IMR-90 (cell line): ENCODE data around the gene OSBPL9. TPM values are rescaled to one million over a fixed set of nuclear protein-coding genes. Genes with fewer than 3 reads are reported as not detected.

Experiments used
- ATAC-seq: fragments of 200-7000 bp; cut with Tn5 transposase; 2 replicates; pipeline ENCODE4 v1.9.1; 2020; ENCODE audit warnings: low read depth, mild to moderate bottlenecking, moderate library complexity
- BruUV-seq: library from RNA; stranded (reverse); fragments of 400-500 nt; replicated peaks from 2 replicates; lab custom pipeline; 2021; lab: Mats Ljungman, UMichigan
- CTCF ChIA-PET: fragments of 300-600 bp; formaldehyde crosslinking; extraction: SDS; loops from one replicate; lab custom pipeline; 2021; ENCODE audit warnings: antibody characterized with exemption; lab: Yijun Ruan, JAX
- POLR2A ChIA-PET: fragments of 300-600 bp; sonication (Branson Sonifier 250); formaldehyde crosslinking; loops from one replicate; lab custom pipeline; 2022; ENCODE audit warnings: antibody characterized with exemption; ENCODE audit not compliant: unreplicated experiment; lab: Charles Lee
- DNase-seq: peaks from one replicate; pipeline ENCODE4 v3.0.0; 2013
- H2AFZ ChIP-seq: replicated peaks from 2 replicates; pipeline ENCODE3; 2013; ENCODE audit warnings: low read length, mild to moderate bottlenecking; ENCODE audit not compliant: poor library complexity
- H2AK5ac ChIP-seq: 2 replicates; pipeline ENCODE4 v1.6.1; 2013; ENCODE audit warnings: low read depth, low read length, inconsistent platforms
- H2AK9ac ChIP-seq: replicated peaks from 2 replicates; pipeline ENCODE3; 2013; ENCODE audit warnings: mild to moderate bottlenecking, low read depth, low read length, moderate library complexity; ENCODE audit not compliant: poor library complexity
- H2BK120ac ChIP-seq: 2 replicates; pipeline ENCODE4 v1.6.1; 2013; ENCODE audit warnings: low read depth, low read length, inconsistent platforms
- H2BK15ac ChIP-seq: 3 replicates; pipeline ENCODE4 v1.6.1; 2013; ENCODE audit warnings: low read depth, low read length, inconsistent platforms
- H2BK20ac ChIP-seq: 2 replicates; pipeline ENCODE4 v1.6.1; 2013; ENCODE audit warnings: low read depth, mild to moderate bottlenecking, inconsistent platforms, low read length, moderate library complexity
- H2BK5ac ChIP-seq: 2 replicates; pipeline ENCODE4 v1.6.1; 2013; ENCODE audit warnings: mild to moderate bottlenecking, low read depth, low read length, inconsistent platforms; ENCODE audit not compliant: poor library complexity, severe bottlenecking
- H3K14ac ChIP-seq: replicated peaks from 2 replicates; pipeline ENCODE4 v1.6.1; 2013; ENCODE audit warnings: low read depth, low read length, inconsistent platforms
- H3K18ac ChIP-seq: 2 replicates; pipeline ENCODE4 v1.6.1; 2013; ENCODE audit warnings: low read depth, low read length, control low read depth
- H3K23ac ChIP-seq: 2 replicates; pipeline ENCODE4 v1.6.1; 2013; ENCODE audit warnings: low read depth, low read length, inconsistent platforms
- H3K27ac ChIP-seq: 2 replicates; pipeline ENCODE4 v1.5.1; 2013; ENCODE audit warnings: mild to moderate bottlenecking, control low read depth, low read length; ENCODE audit not compliant: insufficient read depth
- H3K27me3 ChIP-seq: 2 replicates; pipeline ENCODE4 v1.6.1; 2013; ENCODE audit warnings: low read length; ENCODE audit not compliant: control insufficient read depth, insufficient read depth
- H3K36me3 ChIP-seq: 2 replicates; pipeline ENCODE4 v1.6.1; 2013; ENCODE audit warnings: low read length, mixed read lengths; ENCODE audit not compliant: control insufficient read depth, insufficient read depth
- H3K4ac ChIP-seq: 2 replicates; pipeline ENCODE4 v1.6.1; 2013; ENCODE audit warnings: low read depth, low read length, inconsistent platforms
- H3K4me1 ChIP-seq: 2 replicates; pipeline ENCODE4 v1.6.1; 2013; ENCODE audit warnings: low read length, mixed read lengths; ENCODE audit not compliant: control insufficient read depth, insufficient read depth
- H3K4me2 ChIP-seq: 2 replicates; pipeline ENCODE4 v1.6.1; 2013; ENCODE audit warnings: low read depth, mild to moderate bottlenecking, control low read depth, low read length, moderate library complexity
- H3K4me3 ChIP-seq: 2 replicates; pipeline ENCODE4 v1.5.1; 2013; ENCODE audit warnings: low read depth, mild to moderate bottlenecking, control low read depth, low read length, moderate library complexity; ENCODE audit not compliant: insufficient read depth
- H3K56ac ChIP-seq: 2 replicates; pipeline ENCODE4 v1.6.1; 2013; ENCODE audit warnings: low read length, inconsistent platforms; ENCODE audit not compliant: insufficient read depth; ENCODE audit errors: extremely low read depth
- H3K79me1 ChIP-seq, 2 experiments: 2 replicates each; pipeline ENCODE4 v1.6.1; 2013; ENCODE audit warnings: low read length in 2 of 2, inconsistent platforms in 1 of 2, low read depth in 1 of 2
- H3K9ac ChIP-seq: 2 replicates; pipeline ENCODE4 v1.6.1; 2013; ENCODE audit warnings: low read depth, low read length, control low read depth
- H3K9me1 ChIP-seq: 2 replicates; pipeline ENCODE4 v1.6.1; 2013; ENCODE audit warnings: low read length, inconsistent platforms; ENCODE audit not compliant: insufficient read depth
- H3K9me3 ChIP-seq: 2 replicates; pipeline ENCODE4 v1.6.1; 2013; ENCODE audit warnings: low read length; ENCODE audit not compliant: control insufficient read depth, insufficient read depth
- H4K20me1 ChIP-seq: 2 replicates; pipeline ENCODE4 v1.6.1; 2013; ENCODE audit warnings: low read length, inconsistent platforms; ENCODE audit not compliant: insufficient read depth
- H4K5ac ChIP-seq: 2 replicates; pipeline ENCODE4 v1.6.1; 2013; ENCODE audit warnings: mild to moderate bottlenecking, low read depth, low read length, control low read depth
- H4K8ac ChIP-seq, 2 experiments: 2 replicates each; pipeline ENCODE4 v1.6.1; 2013; ENCODE audit warnings: low read depth in 2 of 2, low read length in 2 of 2, control low read depth in 1 of 2, inconsistent platforms in 1 of 2
- H4K91ac ChIP-seq: 2 replicates; pipeline ENCODE4 v1.6.1; 2013; ENCODE audit warnings: low read depth, low read length, inconsistent platforms; ENCODE audit not compliant: insufficient read depth
- CEBPB ChIP-seq: IDR thresholded peaks from 2 replicates; pipeline ENCODE4 v1.6.1; 2012; ENCODE audit warnings: low read depth, low read length, improper control_type of control experiment
- WGBS, 2 experiments: methylation state at CpG; one replicate each; pipeline versions ENCODE4 v1.1.5 to v1.1.7; 2013; ENCODE audit warnings: missing lambda C conversion rate in 2 of 2; ENCODE audit not compliant: insufficient read length in 1 of 2; ENCODE audit errors: extremely low coverage in 2 of 2; 5-methylcytosine and 5-hydroxymethylcytosine counted together
- dilution Hi-C: fragments of 300-500 bp; cut with HindIII; formaldehyde crosslinking; loops from one replicate; pipeline ENCODE4 v1.14.3; 2018; ENCODE audit warnings: low sequenced_read_pairs; ENCODE audit not compliant: unreplicated experiment
- in situ Hi-C: fragments of 300-500 bp; cut with MboI; formaldehyde crosslinking; loops from 3 replicates; pipeline ENCODE4 v1.14.3; 2019; ENCODE audit warnings: low sequenced_read_pairs, inconsistent platforms, mixed read lengths
- intact Hi-C: fragments of 100-400 bp; cut with micrococcal nuclease; formaldehyde crosslinking; loops from 2 replicates; pipeline ENCODE4 v1.10.0; 2022
- polyA plus RNA-seq, 3 experiments: library from polyadenylated mRNA; depleted of rRNA; stranded (reverse); fragments of >200 nt; gene quantifications; 2 replicates each; pipeline ENCODE4 v1.2.3, GENCODE V29; 2012; ENCODE audit warnings: low replicate concordance in 1 of 3
- total RNA-seq: library from RNA; depleted of rRNA; stranded (reverse); fragments of >200 nt; gene quantifications from 2 replicates; pipeline ENCODE4 v1.2.3, GENCODE V29; 2012
- TF ChIP-seq, protein P1 (sequence below): fragments of 150-350 bp; IDR thresholded peaks from 2 replicates; pipeline ENCODE4 v1.6.1; 2017; ENCODE audit warnings: mild to moderate bottlenecking, antibody characterized with exemption, low read length, low read depth

Gene OSBPL9
- total and polyA plus RNA-seq, 2 of the 4 experiments (the other 2 are of a cell fraction): 51.4 to 127 TPM

DNA sequence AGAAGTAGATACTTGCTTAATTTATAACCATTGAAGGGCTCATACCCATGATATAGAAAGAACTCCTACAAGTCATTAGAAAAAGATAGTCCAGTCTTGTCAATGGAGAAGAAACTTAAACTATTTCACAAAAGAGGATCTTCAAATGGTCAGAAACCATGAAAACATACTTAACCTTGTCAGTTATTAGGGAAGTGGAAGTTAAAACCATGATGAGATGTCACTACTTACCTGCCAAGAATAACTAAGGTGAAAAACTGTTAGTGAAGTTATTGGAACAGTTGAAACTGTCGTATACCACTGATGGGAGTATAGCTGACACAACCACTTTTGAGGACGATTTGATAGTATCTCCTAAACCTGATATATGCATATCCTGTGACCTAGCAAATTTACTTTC lies 46.8 kb downstream of the OSBPL9 start:
- ATAC-seq (no peak), DNase-seq (no peak)
- Histone ChIP-seq H3K4me2 (no peak overlapping the region), H2BK15ac (no peak overlapping the region), H3K23ac (no peak overlapping the region), H3K27ac (no peak overlapping the region), H2BK120ac (no peak overlapping the region), H3K36me3 (no peaks in the 10 kb centered on the region), H3K79me1 (peaks cover 26 to 54% of the 10 kb centered on the region in 2 experiments), H3K18ac (no peak overlapping the region), H4K91ac (no peak overlapping the region), H3K9me1 (peaks cover 15% of the 10 kb centered on the region), H2AK9ac (no peak overlapping the region), H3K4me3 (no peak overlapping the region), H2BK20ac (no peak overlapping the region), H2BK5ac (no peak overlapping the region), H3K9ac (no peak overlapping the region), H2AK5ac (no peak overlapping the region), H3K27me3 (no peaks in the 10 kb centered on the region), H3K4ac (no peak overlapping the region), H3K14ac (0 out of 2 replicates have a peak overlapping the region, but pooled peaks have one; percentile 41), H3K56ac (no peak overlapping the region), H4K5ac (no peak overlapping the region), H3K9me3 (no peaks in the 10 kb centered on the region), H4K8ac (no peak overlapping the region), H3K4me1 (peaks cover 11% of the 10 kb centered on the region; the same call in 1 of the 2 replicates), H2AFZ (no peak overlapping the region), H4K20me1 (no peaks in the 10 kb centered on the region; the same call in 1 of the 2 replicates)
- TF ChIP-seq, protein P1, sequence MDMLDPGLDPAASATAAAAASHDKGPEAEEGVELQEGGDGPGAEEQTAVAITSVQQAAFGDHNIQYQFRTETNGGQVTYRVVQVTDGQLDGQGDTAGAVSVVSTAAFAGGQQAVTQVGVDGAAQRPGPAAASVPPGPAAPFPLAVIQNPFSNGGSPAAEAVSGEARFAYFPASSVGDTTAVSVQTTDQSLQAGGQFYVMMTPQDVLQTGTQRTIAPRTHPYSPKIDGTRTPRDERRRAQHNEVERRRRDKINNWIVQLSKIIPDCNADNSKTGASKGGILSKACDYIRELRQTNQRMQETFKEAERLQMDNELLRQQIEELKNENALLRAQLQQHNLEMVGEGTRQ: no peak
- no peak for TF ChIP-seq CEBPB
- CTCF ChIA-PET: no interaction called here
- intact Hi-C loops (no loop called here), dilution Hi-C loops (no loop called here), in situ Hi-C loops (no loop called here)
- POLR2A ChIA-PET: no interaction called here
- no TSS peak for BruUV-seq
- WGBS, 2 experiments: no CpG with 5 or more reads among the region's 2 CpGs
